ENCODE measurements around the gene GMNC. TPM values are rescaled to one million over a fixed set of nuclear protein-coding genes. Genes with fewer than 3 reads are reported as not detected.

GMNC gene
- total and polyA plus RNA-seq, 2 of the 13 experiments (the other 11 are each of a cell fraction or from before 2014, with no cell fraction given), result not detected

GRCh38 chr3:190811775-190812480 lies 50.6 kb downstream of the GMNC start (continued):
- TF ChIP-seq AKNA (CRISPR knock-in tag; IDR thresholded peaks at IDR 0.05; ENCODE audit: borderline replicate concordance) (no peak), SYNCRIP (IDR thresholded peaks at IDR 0.05; ENCODE audit: insufficient read depth, low read depth, low read length) (no peak), BRCA1 (CRISPR knock-in tag; IDR thresholded peaks at IDR 0.05) (no peak), FOXP4 (CRISPR knock-in tag; IDR thresholded peaks at IDR 0.05) (peak; percentile 38; the same call in 1 of the 2 replicates), ZNF446 (CRISPR knock-in tag; IDR thresholded peaks at IDR 0.05) (no peak), ZNF558 (CRISPR knock-in tag; IDR thresholded peaks at IDR 0.05; ENCODE audit: borderline replicate concordance) (no peak), TOPORS (CRISPR knock-in tag; IDR thresholded peaks at IDR 0.05) (no peak), BHLHE40 (IDR thresholded peaks at IDR 0.05; ENCODE audit: low read length) (0 out of 2 replicates have a peak, but pooled peaks have one; percentile 9), HDAC1 (CRISPR knock-in tag; IDR thresholded peaks at IDR 0.05) (no peak), E2F1 (CRISPR knock-in tag; IDR thresholded peaks at IDR 0.05) (no peak), ETV5 (CRISPR knock-in tag; IDR thresholded peaks at IDR 0.05; ENCODE audit: borderline replicate concordance) (peak; percentile 81), ZBTB4 (CRISPR knock-in tag; IDR thresholded peaks at IDR 0.05; ENCODE audit: borderline replicate concordance) (no peak), FOXP1 (IDR thresholded peaks at IDR 0.05) (no peak), FOXP1 (CRISPR knock-in tag; IDR thresholded peaks at IDR 0.05) (peak; percentile 52; the same call in 1 of the 2 replicates), CENPBD1 (CRISPR knock-in tag; IDR thresholded peaks at IDR 0.05; ENCODE audit: borderline replicate concordance, low read depth) (no peak)

Measured in HepG2 (cell line).